ENCODE measurements around the gene FOXD2.

FOXD2 gene
- total RNA-seq: 0.39 to 1.1 reads per million in 2 experiments

DNA sequence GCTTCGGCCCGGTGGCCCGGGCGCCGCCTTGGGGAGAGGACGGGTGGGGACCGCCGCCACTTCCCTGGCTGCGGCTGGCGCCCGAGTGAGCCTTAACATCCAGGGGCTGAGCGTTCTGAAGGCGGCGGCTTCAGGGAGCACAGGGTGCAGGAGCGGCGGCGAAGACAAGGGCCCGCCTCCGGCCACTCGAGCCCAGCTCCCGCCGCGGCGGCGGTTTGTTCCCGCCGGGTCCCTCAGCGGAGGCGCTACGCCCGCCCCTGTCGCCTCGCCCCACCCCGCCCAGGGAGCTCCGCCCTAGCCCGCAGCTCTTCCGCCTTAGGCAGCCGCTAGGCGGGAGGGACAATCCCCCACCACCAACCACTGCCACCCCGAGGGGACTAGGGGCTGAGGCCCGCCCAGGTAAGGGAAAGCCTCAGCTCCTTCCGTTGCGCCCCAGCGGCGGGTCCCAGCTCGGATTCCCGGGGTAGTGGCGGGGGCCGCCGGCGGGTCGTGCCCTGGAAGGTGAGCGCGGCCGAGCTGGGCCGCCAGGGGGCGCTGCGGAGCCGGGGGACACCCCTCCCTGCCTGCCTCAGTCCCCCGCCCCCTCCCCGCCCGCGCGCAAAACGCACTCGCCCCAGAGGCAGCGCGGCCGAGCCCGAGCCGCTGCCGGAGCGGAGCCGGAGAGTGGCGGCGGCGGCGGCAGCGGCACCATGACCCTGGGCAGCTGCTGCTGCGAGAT lies at the start of gene FOXD2:
TSS of gene FOXD2 (plus strand) at position 598 of the 718 bp plus-strand sequence. CDS start at position 690, 92 bp downstream.
- peak; percentile 85 for DNase-seq (ENCODE audit: low read depth)

DNA sequence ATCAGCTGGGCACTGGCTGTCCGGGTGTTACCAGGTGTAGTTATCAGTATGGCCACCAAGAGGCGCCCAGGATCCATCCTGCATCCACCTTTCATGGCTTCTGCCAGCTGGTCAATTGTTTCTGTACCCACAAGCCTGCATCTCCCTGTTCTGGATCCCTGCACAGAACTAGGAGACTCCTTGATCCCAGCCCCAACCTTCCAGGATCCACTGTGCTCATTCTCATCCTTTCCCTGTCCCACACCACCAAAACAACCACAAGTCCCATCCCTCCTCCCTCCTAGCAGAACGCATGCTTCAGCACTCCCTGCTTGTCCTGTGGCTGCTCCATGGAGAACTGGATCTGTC lies 49.0 kb upstream of the FOXD2 start:
- DNase-seq (ENCODE audit: low read depth): no peak

DNA sequence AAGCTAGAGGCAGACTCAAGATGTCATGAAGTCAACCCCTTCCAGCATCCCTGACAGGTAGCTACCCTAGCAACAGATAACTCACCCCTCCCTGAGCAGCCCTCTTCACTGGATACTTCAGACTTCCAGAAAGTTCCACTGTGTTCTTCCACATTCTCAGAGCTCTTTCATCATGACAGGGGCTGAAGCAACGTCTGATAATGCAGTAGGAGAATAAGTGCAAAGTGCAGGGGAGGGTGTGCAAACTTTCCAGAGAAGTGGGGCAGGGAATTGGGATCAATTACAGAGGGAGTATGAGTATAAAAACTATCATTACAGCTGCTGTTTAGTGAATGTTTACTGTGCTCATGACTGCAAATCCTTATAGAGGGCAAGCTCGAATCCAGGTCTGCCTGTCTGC lies 48.1 kb upstream of the FOXD2 start:
- DNase-seq (ENCODE audit: low read depth): no peak

DNA sequence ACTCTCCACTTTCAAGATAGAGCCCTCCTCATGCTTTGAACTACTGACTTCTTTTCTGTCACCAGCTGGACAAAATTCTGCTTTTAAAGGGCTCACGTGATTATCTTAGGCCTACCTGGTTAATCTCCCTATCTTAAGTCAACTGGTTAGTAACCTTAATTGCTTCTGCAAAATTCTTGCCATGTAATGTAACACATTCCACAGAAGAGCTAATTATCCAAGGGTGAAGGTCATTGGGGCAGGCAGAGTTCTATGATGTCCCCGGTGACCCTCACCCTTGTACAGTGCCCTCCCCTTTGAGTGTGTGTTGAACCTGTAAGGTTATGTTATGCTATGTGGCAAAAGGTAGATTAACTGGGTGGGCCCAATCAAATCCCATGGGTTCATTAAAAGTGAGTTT lies 47.0 kb upstream of the FOXD2 start:
- DNase-seq (ENCODE audit: low read depth): no peak

DNA sequence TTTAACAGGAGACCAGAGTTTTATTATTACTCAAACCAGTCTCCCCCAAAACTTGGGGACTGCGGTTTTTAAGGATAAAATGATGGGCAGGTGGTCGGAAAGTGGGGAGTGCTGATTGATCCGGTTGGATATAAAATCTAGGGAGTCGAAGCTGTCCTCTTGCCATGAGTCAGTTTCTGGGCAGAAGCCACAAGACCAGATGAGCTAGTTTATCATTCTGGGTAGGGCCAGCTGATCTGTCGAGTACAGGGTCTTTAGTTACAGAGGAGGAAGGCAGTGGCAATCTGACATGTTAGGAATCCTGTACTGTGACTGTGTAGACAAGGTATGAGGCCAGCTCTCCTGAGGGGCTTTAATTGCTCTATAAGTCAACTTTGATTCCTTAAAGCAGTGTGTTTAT lies 44.7 kb upstream of the FOXD2 start:
- DNase-seq (ENCODE audit: low read depth): no peak

DNA sequence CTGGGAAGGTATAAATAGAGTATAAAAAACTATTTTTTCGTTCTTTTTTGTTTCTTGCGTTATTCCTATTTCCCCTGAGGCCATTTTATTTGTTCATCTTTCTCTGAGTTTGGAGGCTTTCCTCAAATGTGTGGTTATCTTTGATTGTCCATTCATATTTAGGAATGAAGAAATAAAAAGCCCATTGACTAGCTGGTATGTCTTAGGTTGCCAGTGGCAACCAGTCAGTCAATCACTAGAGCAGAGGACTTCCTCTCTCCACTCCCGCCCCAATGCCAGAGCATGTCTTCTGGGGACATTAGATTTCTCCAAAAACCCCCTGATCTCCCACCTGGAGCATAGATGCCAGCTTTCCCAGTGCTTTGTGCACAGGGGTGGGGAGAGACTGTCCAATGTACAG lies 42.4 kb upstream of the FOXD2 start:
- DNase-seq (ENCODE audit: low read depth): no peak

DNA sequence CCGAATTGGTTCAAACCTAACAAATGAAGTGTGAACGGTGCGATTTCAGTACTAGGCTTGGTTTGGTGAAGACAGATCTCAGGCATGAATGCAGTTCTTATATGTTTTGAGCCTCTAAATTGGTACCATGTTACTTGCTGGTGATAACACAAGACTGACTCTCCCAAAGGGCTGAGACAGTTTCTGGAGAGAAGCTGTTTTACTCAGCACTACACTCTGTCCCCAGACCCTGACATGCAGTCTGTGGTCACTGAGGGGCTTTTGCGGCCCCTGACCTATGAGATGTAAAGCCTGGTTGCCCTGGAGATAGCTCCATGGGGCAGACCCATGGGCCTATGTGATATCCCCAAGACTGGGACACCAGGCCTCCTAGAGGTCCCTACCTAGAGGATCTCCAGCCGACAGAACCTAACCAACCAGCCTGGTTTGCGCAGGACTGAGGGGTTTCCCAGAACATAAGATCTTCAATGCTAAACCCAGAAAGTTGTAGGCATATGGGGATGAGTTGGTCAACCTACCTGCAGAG lies 41.1 kb upstream of the FOXD2 start:
- DNase-seq (ENCODE audit: low read depth): no peak

DNA sequence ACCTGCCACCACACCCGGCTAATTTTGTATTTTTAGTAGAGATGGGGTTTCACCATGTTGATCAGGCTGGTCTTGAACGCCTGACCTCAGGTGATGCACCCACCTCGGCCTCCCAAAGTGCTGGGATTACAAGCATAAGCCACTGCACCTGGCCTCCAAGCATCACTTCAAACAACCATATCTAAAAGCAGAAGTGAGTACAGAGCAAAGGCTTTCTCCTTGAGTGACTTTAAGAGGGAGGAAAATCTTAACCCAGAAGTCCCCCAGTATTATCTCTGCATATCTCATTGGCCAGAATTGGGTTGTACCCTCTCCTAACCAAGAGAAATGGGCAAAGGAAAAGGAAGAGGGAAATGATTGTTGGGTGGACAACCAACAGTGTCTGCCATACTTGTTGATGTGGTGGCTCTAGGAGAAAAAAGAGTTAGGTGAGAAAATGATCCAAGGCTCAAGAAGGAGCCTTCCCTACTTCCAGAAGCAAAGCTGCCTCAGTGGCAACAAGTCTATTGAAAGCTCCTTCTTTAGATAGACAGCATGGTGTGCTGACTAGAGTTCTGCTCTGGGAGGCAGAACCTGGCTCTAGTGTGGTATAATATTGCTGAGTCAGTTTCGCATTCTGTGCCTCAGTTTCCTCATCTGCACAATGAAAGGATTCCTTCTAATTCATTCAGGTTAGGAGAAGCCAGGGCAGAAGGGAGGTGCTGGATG lies 38.6 kb upstream of the FOXD2 start:
- no peak for DNase-seq (ENCODE audit: low read depth)

DNA sequence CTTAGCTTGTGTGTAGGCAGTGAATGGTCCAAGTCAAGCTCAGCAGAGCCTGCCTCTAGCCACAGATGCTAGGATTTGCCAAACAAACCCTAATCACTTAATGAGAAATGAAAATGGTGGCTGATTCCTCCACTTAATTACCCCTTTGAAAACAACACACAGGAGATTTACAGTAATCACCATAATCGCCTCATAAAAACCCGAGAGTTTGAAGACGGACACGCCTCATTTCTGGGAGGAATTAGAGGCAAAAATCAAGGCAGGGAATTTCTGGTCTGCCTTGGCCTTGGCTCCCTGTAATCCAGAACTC lies 38.0 kb upstream of the FOXD2 start:
- DNase-seq (ENCODE audit: low read depth): no peak

DNA sequence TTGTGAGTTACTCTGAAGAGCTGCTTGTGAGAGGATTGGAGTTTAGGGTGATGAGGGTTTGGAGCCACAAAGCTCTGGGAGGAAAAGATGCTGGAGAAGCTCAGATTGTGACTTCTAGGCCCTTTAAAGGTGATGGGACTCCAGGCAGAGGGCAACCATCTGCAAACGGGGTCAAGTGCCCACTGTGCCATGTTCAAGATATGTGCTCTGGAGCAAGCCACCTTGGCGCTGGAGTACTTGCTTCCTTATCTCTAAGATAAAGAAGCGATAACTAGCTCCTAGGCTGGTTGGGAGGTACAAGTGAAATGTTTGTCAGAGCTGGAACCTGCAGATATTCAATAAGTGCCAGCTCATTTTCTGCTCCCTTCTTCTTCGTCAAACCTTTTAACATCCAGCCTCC lies 36.1 kb upstream of the FOXD2 start:
- no peak for DNase-seq (ENCODE audit: low read depth)

DNA sequence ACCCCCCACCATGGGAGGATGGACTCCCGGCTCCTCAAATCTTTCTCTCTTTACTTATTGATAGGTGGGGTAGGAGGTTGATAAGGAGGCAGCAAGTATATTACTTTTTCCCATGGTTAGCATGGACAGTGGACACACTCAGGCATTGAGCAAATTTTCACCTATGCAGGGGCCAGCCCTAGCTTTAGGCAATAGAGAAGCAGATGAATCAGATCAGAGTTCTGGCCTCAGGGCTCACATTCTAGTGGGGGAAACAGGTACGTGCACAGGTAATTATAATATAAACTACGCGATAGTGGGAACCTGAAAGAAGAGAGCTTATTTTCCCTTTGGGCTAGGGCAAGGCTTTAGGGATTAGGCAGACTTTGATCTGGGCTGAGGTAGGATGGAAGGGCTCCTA lies 35.3 kb upstream of the FOXD2 start:
- no peak for DNase-seq (ENCODE audit: low read depth)

DNA sequence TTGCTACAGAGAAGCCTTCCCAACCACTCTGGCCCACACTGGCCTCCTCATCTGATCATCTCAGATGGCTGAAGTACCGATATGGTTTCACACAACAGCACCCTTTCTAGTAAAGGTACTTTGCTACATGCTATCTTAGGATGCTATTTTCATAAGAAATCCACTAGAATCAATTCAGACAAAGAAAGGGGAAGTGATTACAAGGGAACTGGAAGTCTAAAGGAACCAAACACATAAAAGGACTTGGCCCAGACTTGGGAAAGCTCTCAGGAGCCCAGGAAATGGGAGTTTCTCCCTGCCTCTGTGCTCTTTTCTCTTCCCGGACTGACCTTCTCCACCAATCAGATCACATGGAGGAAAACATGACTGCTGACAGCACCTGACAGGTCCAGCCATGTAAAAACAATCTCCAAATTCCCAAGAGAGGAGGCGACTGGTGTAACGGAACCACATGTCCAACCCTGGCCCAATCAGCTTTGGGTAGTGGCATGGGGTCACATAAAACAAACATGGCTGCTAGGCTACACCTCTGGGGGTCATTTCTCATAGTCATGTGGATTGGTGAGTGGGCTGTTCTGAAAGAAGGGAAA lies 34.4 kb upstream of the FOXD2 start:
- DNase-seq (ENCODE audit: low read depth): no peak

DNA sequence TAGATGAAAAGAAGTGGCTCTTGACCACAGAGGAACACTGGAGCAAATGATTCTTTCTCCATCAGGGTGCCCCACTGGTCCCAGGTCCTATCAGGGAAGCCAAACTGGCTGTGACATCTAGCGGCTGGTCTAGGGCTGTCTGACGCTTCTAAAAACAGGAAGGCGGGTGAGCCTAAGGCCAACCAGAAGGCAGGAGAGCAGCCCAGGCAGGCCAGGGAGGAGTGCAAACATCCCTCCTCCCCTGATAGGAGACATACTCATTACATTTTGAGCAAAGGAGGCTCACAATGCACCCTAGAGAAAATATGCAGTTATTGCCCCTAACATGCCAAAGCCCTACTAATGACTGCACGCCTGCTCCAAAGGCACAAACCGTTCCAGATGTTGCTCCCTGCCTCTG lies 32.1 kb upstream of the FOXD2 start:
- no peak for DNase-seq (ENCODE audit: low read depth)

DNA sequence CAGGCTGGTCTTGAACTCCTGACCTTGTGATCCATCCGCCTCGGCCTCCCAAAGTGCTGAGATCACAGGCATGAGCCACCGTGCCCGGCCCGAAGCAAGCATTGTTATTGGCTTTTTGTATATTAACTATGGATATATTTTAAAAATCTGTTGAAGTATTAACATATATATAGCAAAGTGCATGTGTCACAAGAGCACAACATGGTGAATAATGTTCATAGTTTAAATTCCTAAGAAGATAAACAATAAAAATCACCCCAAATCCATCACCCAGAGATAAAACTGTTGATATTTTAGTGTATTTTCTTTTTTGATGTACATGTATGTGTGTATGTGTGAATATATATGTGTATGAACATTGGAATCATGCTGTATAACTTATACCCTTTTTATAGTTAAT lies 30.9 kb upstream of the FOXD2 start:
- no peak for DNase-seq (ENCODE audit: low read depth)

DNA sequence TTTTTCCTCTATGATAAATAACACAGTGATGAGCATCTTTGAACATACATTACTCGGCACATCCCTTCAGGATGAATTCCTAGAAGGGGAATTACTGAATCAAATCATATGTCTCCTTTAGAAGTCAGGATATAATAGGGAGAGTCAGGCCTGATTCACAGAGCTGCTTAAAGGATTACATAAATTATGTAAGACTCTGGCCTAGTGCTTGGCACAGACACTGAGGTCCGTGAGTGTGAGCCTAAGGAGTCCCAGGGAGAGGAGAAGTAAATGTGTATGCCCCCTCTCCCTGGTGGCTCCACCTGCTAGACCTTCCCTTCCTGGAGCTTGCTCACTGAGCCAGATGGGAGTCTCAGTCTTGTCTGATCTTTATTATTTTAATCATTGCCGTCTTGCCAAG lies 30.4 kb upstream of the FOXD2 start:
- no peak for DNase-seq (ENCODE audit: low read depth)

DNA sequence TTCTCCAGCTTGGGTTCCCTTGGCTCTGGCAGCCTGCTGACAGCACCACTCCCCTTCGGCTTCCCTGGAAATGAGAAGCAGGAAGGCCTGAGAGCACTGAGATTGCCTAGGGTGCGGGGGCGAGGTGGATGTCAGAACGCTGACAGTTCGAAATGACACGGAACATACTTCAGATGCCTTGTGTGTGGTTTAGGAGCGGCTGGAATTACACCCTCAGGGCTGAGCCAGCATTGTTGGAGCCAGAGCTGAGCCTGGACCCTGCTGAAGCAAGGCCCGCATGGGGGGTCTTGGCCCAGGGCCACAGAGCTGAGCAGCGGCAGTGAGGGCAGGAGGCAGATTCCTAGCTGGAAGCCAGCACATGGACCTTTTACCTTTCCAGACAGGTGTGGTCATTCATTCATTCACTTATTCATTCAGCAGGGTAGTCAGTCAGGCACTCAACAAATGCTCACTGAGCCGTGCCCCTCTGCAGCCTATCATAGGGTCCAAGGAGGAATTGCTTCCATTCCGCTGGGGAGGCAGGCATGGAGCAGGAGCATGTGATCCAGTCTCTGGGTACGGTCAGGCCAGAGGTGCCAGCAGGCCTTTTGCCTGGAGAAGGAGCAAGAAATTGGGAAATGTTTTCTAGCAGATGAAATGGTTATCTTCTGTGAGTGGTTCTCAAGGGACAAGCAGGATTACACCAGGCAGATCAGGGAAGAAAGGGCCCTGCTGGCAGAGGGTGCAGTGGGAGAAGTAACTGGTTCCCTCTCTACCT lies 28.4 kb upstream of the FOXD2 start:
- no peak for DNase-seq (ENCODE audit: low read depth)

DNA sequence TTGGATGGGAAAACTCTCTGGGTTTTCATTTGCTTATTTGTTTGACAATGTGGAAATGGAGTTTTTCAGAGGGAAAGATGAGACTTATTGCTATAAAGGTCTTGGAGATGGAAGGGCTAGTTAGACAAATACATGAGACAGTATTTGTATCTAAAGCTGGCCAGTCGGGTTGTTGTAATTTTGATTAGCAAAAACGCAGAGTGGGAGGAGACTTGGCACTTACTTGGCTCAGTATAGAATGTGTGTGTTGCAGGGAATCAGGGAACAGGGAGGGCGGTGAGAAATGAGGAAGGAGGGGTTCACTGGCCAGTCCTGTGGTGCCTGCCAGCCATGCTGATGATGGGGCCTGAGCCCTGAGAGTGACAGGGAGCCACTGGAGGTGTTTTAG lies 27.8 kb upstream of the FOXD2 start:
- DNase-seq (ENCODE audit: low read depth): no peak

DNA sequence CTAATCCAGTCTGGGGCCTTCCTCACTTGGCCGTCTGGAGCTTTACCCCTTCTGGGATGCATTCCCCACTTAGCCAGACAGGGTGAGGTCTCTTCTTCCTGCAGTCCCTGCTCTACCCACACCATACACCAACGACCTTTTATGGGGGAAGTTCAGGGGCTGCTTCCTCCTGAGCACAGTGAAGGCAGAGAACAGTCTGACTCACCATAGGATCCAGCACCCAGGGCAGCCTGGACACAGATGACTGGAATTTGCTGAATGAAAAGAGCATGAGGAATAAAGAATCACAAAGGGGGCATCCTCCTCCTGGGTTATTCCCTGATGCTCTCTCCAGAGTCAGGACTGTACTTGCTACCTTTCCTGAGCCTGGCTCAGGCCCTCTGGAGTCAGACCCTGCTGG lies 26.4 kb upstream of the FOXD2 start:
- no peak for DNase-seq (ENCODE audit: low read depth)

DNA sequence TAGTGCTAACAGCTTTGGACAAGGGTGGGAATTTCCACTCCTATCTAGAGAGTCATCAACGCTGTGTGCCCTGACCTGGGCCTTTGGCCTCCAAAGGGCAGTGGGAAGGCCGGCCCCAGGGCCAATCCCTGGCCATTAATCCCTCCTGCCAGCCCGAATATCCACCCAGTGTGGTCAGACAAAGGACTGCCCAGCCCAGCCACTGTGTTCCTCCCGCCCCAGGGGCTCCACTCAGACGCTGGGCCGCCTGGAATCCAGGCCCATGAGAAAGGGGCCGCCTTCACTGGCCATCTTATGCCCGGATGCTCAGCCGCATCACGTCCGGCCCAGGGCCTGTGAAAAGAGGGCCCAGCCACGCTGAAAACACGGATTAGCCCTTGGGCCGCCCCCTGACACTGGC lies 25.4 kb upstream of the FOXD2 start:
- DNase-seq (ENCODE audit: low read depth): no peak

DNA sequence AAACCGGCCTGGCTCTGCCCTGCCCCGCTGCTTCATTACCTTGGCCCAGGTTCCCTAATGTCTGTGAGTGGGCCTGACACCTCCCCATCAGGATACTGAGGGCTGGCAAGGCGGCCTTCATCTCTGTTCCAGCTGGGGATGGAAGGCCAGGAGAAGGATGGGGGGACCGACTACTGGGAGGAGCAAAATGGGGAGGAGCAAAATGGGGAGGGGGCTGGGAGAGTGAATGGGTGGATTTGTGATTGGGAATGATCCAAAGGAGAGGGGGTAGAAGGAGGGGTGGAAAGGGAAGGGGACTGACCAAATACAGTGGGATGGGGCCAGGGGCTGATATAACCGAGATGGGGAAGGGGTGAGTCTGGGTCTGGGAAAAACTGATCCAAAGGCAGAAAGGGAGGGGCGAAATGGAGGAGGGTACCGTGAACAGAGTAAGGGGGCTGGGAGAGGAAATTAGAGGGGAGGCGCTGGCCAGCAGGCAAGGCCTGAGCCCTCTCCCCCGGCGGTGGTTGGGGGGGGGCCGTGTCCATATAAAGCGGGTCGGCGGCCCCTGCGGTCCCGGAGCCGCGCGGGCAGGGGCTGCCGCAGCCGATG lies 22.0 kb upstream of the FOXD2 start, which contains the start of gene FOXE3:
TSS of gene FOXE3 (plus strand) at position 558 of the 591 bp plus-strand sequence. CDS start at position 589, 31 bp downstream.
- DNase-seq (ENCODE audit: low read depth): no peak

DNA sequence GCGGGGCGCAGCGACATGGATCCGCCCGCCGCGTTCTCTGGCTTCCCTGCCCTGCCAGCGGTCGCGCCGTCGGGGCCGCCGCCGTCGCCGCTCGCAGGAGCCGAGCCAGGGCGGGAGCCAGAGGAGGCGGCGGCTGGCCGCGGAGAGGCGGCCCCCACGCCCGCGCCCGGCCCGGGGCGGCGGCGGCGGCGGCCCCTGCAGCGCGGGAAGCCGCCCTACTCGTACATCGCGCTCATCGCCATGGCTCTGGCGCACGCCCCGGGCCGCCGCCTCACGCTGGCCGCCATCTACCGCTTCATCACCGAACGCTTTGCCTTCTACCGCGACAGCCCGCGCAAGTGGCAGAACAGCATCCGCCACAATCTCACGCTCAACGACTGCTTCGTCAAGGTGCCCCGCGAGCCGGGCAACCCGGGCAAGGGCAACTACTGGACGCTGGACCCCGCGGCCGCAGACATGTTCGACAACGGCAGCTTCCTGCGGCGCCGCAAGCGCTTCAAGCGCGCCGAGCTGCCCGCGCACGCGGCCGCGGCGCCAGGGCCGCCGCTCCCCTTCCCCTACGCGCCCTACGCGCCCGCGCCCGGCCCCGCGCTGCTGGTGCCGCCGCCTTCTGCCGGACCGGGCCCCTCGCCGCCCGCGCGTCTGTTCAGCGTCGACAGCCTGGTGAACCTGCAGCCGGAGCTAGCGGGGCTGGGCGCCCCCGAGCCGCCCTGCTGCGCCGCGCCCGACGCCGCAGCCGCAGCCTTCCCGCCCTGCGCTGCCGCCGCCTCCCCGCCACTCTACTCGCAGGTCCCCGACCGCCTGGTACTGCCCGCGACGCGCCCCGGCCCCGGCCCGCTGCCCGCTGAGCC lies 21.3 kb upstream of the FOXD2 start:
- no peak for DNase-seq (ENCODE audit: low read depth)
